BLaER1 (cell line): ENCODE data around the gene MYL5.

Experiments
- H3K27ac ChIP-seq: shearing (Covaris generic); formaldehyde crosslinking; 2 replicates; pipeline ENCODE4 v1.8.1; 2022
- H3K27me3 ChIP-seq: shearing (Covaris generic); formaldehyde crosslinking; 2 replicates; pipeline ENCODE4 v1.8.1; 2022
- H3K36me3 ChIP-seq: shearing (Covaris generic); formaldehyde crosslinking; 2 replicates; pipeline ENCODE4 v1.8.1; 2022
- H3K4me1 ChIP-seq: shearing (Covaris generic); formaldehyde crosslinking; 2 replicates; pipeline ENCODE4 v1.8.1; 2022
- H3K4me2 ChIP-seq: shearing (Covaris generic); formaldehyde crosslinking; 2 replicates; pipeline ENCODE4 v1.8.1; 2022
- H3K4me3 ChIP-seq: shearing (Covaris generic); formaldehyde crosslinking; 2 replicates; pipeline ENCODE4 v1.8.1; 2022
- H3K9ac ChIP-seq: shearing (Covaris generic); formaldehyde crosslinking; 2 replicates; pipeline ENCODE4 v1.8.1; 2022
- H3K9me3 ChIP-seq: shearing (Covaris generic); formaldehyde crosslinking; 2 replicates; pipeline ENCODE4 v1.8.1; 2022
- H4K20me1 ChIP-seq: shearing (Covaris generic); formaldehyde crosslinking; 2 replicates; pipeline ENCODE4 v1.8.1; 2022
- Cebpa-rat ChIP-seq: shearing (Covaris generic); IDR thresholded peaks from 2 replicates; pipeline ENCODE4 v1.8.1; 2022

Gene MYL5

DNA sequence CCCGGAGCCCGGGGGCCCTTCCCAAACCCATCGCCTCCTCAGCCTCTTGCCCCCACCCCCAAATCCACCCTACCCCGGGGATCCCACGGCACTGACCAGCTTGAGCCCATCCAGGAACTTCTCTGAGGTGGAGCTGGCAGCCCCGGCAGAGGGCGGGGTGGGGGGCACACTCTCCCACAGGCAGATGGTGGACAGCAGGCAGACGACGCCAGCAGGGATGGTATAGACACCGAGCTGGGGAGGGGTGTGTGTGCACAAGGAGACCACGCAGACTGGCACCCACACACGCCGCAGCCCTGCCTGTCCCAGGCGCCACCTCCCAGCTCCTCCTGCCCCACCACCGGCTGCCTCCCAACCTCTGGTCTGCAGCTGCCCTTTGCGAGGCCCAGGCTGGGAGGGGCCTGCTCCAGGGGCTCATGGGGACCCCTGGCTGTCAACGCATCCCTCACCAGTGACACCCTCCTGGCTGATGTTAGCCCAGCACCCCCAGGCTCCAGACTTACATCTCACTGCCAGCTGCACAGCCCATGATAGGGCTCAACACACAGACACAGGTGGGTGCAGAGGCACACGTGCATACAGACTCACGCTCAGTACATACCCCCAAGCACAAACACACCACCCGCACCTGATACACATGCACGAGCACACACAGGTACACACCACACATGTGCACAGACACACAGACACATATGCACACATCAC is 10.4 kb downstream of the MYL5 start:
- Histone ChIP-seq H3K9ac (no peak overlapping the region), H3K36me3 (no peaks in the 10 kb centered on the region), H3K27ac (no peak overlapping the region), H3K9me3 (no peaks in the 10 kb centered on the region), H3K4me3 (no peak overlapping the region), H3K4me1 (peaks cover 39% of the 10 kb centered on the region), H4K20me1 (no peaks in the 10 kb centered on the region), H3K27me3 (no peaks in the 10 kb centered on the region), H3K4me2 (no peak overlapping the region)
- TF ChIP-seq Cebpa-rat: no peak

DNA sequence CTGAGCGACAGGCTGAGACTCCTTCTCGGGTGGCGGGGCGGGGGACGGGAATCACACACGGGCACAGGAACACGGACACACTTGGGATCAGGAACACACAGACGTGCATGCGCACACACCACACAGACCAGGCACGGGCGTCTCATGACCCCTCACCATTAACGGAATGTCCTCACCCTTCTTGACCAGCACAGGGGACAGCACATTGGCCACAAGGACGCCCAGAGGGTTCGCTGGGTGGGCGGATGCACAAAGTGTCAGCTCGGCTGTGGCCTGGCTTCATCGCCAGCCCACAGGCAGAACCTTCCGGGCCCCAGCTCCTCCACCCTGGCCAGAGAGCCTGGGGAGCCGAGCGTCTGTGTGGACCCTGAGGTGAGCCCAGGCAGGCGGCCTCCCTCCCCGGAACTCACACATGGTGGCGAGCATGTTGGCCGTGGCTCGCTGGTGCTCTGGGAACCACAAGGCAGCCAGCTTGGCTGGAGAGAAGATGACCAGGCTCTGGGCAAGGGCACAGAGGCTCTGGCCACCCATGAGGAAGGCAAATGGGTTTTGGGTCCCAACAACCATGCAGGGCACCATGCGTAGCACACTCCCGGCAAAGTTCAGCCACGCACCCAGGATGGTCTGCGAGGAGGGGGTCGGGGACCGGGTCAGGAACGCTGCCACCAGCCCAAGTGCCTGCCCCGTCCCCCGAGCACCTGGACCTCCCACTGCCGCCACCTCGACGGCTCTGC is 11.5 kb downstream of the MYL5 start:
- Histone ChIP-seq H3K4me3 (no peak overlapping the region), H3K27ac (no peak overlapping the region), H3K9me3 (no peaks in the 10 kb centered on the region), H3K27me3 (no peaks in the 10 kb centered on the region), H3K4me2 (no peak overlapping the region), H3K4me1 (peaks cover 32% of the 10 kb centered on the region), H4K20me1 (no peaks in the 10 kb centered on the region), H3K9ac (no peak overlapping the region), H3K36me3 (no peaks in the 10 kb centered on the region)
- TF ChIP-seq Cebpa-rat: no peak

DNA sequence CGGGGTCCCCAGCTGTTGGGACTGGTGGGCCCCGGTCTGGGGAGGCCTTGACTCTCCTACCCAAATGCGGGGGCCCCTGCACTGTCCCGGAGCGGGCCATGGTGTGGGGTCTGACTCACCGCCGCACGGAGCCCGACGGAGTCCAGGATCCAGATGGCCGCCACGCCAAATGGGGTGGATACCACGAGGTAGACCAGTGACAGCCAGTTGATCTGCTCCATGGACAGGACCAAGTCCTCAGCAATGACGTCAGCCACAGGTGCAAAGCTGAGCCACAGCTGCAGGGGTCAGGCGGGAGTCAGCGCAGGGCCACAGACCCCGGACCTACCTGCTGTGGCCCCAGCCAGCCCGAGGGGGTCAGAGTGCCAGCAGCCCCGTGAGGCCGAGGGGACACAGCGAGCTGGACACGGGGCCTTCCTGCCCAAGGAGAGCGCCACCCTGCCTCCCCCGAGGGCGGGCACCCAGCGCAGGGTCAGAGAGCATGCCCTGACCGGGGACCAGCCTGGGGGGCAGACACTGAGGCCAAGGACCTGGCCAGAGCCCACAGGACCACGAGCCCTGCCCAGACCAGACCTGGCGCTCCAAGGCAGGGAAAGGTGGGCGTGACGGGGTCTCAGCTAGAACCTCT is 12.2 kb downstream of the MYL5 start:
- Histone ChIP-seq H3K36me3 (no peaks in the 10 kb centered on the region), H3K9me3 (no peaks in the 10 kb centered on the region), H3K9ac (no peak overlapping the region), H3K4me3 (no peak overlapping the region), H3K4me1 (peaks cover 28% of the 10 kb centered on the region), H3K4me2 (no peak overlapping the region), H3K27ac (no peak overlapping the region), H4K20me1 (no peaks in the 10 kb centered on the region), H3K27me3 (no peaks in the 10 kb centered on the region)
- no peak for TF ChIP-seq Cebpa-rat

DNA sequence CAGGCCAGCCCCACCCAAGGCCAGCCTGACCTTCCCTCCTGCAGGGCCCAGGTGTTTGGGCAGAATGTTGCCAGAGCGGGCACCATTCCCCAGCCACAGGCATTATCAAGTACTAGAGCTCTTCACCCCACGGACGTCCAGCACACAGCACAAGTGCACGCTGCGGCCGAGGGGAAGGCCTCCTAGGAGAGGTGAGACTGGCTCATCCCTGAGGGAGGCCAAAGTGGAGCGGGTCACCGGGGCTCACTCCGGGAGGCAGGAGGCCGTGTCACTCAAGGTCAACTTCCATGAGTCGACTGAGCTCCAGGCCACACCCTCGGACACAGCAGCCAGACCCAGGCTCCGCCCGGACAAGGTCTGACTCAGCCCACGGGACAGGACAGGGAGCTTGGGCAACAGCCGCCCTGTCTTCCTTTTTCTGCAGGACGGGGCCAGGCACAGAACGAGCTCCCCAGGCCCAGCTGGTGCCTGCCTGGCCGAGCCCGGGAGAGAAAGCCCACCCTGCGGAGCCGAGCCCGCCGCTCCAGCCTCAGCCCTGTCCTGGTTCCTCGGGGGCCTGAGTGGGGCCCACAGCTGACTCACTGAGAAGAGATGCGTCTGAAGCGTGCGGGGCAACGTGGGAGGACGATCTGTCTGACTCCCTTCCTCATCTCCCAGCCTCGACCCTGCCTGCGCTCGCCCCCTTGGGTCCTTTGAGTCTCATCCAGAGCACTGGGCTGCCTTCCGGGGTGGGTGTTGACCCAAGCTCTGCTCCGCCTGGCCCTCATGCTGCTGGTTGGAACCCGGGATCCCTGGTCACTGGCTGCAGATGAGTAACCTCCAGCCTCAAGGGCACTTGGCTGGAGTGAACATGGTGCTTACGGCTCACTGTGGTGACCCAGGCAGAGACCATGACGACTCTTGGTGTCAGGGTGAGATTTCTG is 13.0 kb downstream of the MYL5 start:
- H3K4me1 ChIP-seq: peaks cover 31% of the 10 kb centered on the region
- H3K9me3 ChIP-seq: no peaks in the 10 kb centered on the region
- TF ChIP-seq Cebpa-rat: no peak
- H3K4me3 ChIP-seq: no peak overlapping the region
- H3K27ac ChIP-seq: no peak overlapping the region
- H3K4me2 ChIP-seq: no peak overlapping the region
- no peaks in the 10 kb centered on the region for H3K36me3 ChIP-seq
- no peak overlapping the region for H3K9ac ChIP-seq
- no peaks in the 10 kb centered on the region for H3K27me3 ChIP-seq
- H4K20me1 ChIP-seq: no peaks in the 10 kb centered on the region

DNA sequence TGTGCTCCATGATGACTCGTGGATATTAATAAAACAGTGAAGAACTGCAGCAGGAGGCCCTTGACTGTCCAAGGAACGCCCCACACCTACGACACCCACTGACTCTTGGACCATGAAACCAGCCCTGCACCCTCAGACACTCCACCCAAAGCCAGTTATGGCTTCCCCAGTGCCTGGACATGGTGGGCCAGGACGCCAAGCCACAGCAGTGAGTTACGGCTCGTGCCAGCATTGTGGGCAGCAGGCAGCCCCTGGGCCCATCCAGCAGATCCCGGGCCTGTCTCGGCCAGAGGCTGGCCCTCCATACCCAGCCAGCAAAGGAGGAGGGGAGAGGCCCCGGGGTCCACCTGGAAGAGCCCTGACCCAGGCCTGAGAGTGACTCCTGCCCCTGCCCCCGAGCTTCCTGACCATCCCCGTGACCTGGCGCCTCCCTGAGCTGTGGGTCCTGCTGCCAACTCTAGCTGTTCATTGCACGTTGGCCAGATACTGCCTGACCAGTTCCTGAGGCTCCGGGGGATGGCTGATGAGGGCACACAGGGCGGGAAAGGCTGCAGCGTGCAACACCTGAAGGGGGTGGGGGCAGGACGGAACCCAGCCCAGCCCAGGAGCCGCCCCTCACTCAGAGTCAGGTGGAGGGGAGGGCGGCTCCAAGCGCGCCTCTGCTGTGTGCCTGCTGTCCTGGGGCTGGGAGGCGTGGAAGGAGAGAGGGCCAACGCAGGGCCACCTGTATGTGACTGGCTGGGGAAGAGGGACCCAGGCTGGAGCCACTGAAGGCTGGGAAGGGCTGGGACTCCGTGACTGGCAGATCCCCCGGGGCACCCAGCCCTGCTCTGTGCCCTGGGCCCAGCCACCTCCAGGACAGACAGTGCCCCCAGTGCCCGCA is 13.9 kb downstream of the MYL5 start:
- Histone ChIP-seq H3K27me3 (no peaks in the 10 kb centered on the region), H3K27ac (no peak overlapping the region), H3K9me3 (no peaks in the 10 kb centered on the region), H4K20me1 (no peaks in the 10 kb centered on the region), H3K36me3 (no peaks in the 10 kb centered on the region), H3K4me3 (no peak overlapping the region), H3K4me1 (peaks cover 29% of the 10 kb centered on the region), H3K4me2 (no peak overlapping the region), H3K9ac (no peak overlapping the region)
- no peak for TF ChIP-seq Cebpa-rat

DNA sequence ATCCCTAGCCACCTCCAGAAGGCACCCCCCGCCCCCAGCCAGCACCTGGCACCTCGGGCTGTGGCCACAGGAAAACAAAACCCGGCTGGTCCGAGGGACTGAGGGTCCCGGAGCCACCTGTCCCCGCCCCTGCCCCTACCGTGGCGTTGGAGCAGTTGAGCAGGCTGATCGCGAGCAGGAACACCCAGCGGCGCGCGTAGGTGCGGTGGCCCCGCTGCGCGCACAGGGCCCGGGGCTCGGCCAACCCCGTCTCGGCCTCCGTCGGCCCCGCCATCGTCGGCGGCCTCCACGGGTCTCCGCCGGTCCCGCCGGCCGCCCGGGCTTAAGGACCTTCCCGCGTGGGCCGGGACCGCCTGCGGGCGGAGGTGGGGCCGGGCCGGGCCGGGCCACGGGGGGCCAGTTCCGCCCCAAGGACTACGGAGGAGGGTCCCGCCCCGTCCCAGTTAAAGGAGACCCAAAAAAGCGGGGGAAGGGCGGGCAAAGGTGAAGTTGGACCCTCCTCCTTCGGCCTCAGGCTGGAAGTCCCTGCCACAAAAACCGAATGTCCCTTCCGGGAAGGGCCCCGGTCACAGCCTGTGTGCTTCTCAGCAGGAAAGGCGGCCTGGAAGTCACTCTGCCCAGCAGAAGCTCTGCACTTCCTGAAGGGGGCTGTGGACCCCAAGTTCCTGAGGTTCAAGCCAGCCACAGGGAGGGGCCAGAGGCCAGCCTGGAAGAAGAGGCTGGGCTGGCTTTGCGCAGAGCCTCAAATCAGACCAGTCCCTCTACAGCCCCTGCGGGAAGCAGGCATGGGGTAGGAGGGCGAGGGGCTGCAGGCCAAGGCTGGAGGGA is 14.7 kb downstream of the MYL5 start, which contains the start of gene SLC49A3:
SLC49A3 (minus strand) TSS at position 298 of the 828 bp plus-strand sequence; CDS start at position 274, 24 bp downstream.
- no peak within 1 kb of the TSS for H3K4me2 ChIP-seq
- no peaks in the 10 kb centered on the region for H3K9me3 ChIP-seq
- no peaks in the 10 kb centered on the region for H3K27me3 ChIP-seq
- H3K4me1 ChIP-seq: peaks cover 21% of the 10 kb centered on the region
- H3K9ac ChIP-seq: no peak within 1 kb of the TSS
- H3K36me3 ChIP-seq: no peaks in the 10 kb centered on the region
- no peak within 1 kb of the TSS for H3K27ac ChIP-seq
- H3K4me3 ChIP-seq: no peak within 1 kb of the TSS
- no peak for TF ChIP-seq Cebpa-rat
- no peaks in the 10 kb centered on the region for H4K20me1 ChIP-seq

DNA sequence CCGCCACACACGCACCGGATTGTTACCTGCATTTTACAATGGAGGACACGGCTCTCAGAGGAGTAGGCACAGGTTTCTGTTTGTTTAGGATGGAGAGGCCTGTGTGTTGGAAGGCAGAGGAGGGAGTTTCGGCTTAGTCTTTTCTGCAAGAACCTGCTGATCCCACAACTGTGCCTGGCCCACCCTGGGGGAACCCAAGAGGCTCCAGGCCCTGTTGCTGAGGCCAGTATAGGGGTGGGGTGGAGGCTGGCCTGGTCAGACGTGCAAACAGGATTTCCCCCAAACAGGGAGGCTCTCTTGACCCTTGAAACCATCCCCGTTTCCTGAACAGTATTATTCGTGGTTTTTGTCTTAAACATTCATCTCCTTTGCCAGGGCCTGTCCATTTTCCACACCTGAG is 15.4 kb downstream of the MYL5 start:
- no peak for TF ChIP-seq Cebpa-rat
- H3K9ac ChIP-seq: no peak overlapping the region
- H3K4me1 ChIP-seq: peaks cover 19% of the 10 kb centered on the region; the same call in 1 of the 2 replicates
- no peaks in the 10 kb centered on the region for H4K20me1 ChIP-seq
- no peaks in the 10 kb centered on the region for H3K9me3 ChIP-seq
- H3K4me2 ChIP-seq: no peak overlapping the region
- no peak overlapping the region for H3K27ac ChIP-seq
- H3K4me3 ChIP-seq: no peak overlapping the region
- no peaks in the 10 kb centered on the region for H3K27me3 ChIP-seq
- H3K36me3 ChIP-seq: no peaks in the 10 kb centered on the region
